ENCODE data around the gene PCDH12.
A peak's percentile ranks its signal among the peaks of the same experiment; 100 is the strongest.

DNA sequence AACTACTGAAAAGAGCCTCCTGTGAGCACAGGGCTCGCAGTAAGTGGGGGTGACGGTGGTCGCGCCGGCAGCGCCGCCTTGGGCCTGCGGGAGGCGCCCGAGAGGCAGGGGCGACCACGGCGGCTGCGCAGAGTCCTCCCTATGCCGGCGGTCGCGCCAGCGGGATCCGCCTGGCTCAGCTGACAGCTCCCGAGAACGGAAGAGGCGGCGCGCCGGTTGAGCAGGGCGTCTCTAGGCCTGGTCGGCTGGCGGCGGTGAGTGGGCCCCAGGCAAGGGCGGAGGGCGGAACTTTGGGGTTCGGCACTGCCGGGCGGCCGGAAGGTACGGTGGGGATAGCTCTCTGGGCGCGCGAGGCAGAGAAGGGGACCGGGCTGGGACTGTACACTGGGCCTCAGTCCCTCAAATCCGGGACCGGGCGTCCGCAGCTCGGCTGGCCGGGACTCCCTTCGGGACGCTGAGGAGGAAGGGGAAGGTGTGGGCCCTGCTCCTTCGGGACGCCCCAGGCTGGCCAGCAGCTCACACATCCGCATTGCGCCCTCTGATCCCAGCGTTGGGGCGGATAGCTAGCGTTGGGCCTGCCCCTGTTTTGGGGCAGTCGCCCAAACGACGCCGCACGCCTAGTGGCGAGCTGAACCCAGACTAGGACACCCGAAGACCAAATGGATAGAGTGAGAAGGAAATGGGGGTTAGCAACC lies 11.1 kb upstream of the PCDH12 start, which contains the start of gene RNF14:
- TF ChIP-seq, protein P1, sequence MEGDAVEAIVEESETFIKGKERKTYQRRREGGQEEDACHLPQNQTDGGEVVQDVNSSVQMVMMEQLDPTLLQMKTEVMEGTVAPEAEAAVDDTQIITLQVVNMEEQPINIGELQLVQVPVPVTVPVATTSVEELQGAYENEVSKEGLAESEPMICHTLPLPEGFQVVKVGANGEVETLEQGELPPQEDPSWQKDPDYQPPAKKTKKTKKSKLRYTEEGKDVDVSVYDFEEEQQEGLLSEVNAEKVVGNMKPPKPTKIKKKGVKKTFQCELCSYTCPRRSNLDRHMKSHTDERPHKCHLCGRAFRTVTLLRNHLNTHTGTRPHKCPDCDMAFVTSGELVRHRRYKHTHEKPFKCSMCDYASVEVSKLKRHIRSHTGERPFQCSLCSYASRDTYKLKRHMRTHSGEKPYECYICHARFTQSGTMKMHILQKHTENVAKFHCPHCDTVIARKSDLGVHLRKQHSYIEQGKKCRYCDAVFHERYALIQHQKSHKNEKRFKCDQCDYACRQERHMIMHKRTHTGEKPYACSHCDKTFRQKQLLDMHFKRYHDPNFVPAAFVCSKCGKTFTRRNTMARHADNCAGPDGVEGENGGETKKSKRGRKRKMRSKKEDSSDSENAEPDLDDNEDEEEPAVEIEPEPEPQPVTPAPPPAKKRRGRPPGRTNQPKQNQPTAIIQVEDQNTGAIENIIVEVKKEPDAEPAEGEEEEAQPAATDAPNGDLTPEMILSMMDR (conservative IDR thresholded peaks at IDR 0.05; ENCODE audit: low read depth, low read length): peak; percentile 94
- TF ChIP-seq EZH2 (IDR thresholded peaks at IDR 0.05; ENCODE audit: borderline replicate concordance, low read depth, low read length, poor library complexity, severe bottlenecking): no peak

Measured in A673 (cell line).